H4 (cell line): Measurements from ENCODE around the gene CIRBP. TPM values are rescaled to one million over a fixed set of nuclear protein-coding genes. Genes with fewer than 3 reads are reported as not detected.

ENCODE experiments used
- DNase-seq: peaks from one replicate; pipeline ENCODE4 v3.0.0-alpha.2; 2015; ENCODE audit warnings: low spot score
- total RNA-seq: library from RNA; depleted of rRNA; stranded (reverse); fragments of >200 nt; shearing (Covaris generic); gene quantifications from 2 replicates; pipeline ENCODE4 v1.2.3, GENCODE V29; 2014

Gene CIRBP
- total RNA-seq, 1 experiment from 2014 or later = 197 TPM

- DNase-seq = no peak
These were observed 2.1 kb upstream of the CIRBP start for GRCh38 chr19:1266916-1267476.

DNA sequence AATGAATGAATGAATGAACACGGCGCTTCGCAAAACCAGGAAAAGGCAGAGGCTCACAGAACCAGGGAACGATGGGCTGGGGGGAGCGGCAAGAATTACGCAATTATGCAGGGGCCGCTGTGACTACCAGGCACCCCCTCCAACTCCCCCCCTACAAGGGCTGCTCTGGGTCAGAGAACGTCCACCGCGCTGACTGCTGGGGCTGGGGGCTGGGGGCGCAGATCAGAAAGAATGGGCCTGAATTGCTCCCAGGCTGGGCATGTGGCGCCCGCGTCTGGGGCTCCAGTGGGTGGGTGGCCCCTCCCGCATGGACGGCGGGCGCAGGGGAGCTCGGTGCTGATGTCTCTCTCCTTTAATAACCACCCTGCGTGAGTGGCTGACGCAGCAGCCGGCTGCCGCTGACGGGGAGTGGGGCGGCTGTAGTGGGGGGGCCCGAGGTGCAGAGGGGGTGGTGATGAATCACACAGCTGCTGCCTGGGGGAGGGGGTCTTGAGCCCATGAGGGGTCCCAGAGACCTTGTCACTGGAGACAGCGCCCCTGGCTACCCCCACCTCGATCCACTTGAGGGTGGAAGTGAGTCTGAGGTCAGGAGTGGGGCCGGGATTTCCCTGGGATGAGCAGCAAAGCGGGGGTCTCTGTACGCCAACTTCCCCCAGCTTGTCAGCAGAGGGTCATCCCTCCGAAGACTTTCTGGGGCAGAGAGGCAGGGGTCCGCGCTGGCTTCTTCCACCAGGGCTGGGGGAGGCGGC, 1.5 kb upstream of the CIRBP start:
- DNase-seq = no peak

- no peak for DNase-seq
These were observed 687 bp upstream of the CIRBP start for GRCh38 chr19:1268226-1269064.

DNA sequence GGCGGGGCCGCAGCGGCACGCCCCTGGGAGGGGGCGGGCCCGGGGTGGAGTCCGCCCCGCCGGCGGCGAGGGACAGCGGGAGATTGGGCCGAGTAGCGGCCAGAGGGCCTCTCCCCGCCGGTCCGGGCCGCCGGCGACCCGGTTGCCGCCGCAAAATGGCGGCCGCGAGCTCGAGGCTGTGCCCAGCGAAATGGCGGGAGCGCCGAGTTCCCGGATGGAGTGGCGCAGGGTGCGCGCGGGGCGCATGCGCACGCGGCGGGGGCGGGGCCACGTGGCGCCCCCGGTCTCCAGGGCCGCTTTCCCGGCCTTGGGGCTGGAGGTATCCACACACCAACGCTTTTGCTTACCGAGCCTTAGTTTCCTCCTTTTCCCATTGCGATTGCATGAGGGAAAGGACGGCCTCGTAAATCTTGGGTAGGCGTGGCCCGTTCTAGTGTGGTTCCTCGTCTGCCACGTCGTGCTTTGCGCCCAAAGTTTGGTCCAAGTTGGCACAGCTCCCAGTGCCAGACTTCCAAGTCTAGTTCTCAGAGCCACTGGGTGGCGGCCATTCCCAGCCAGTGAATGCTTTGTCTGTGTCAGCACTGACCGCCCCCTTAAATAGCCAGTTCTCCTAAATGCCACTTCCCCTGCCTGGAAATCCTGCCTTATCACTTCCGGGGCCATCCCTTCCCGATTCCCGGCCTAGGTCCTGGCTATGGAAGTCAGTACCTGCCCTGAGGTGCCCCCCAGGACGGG, 513 bp downstream of the CIRBP start:
- DNase-seq = peak; percentile 90

- no peak for DNase-seq
These were observed 1.2 kb downstream of the CIRBP start for GRCh38 chr19:1270213-1270853.

DNA sequence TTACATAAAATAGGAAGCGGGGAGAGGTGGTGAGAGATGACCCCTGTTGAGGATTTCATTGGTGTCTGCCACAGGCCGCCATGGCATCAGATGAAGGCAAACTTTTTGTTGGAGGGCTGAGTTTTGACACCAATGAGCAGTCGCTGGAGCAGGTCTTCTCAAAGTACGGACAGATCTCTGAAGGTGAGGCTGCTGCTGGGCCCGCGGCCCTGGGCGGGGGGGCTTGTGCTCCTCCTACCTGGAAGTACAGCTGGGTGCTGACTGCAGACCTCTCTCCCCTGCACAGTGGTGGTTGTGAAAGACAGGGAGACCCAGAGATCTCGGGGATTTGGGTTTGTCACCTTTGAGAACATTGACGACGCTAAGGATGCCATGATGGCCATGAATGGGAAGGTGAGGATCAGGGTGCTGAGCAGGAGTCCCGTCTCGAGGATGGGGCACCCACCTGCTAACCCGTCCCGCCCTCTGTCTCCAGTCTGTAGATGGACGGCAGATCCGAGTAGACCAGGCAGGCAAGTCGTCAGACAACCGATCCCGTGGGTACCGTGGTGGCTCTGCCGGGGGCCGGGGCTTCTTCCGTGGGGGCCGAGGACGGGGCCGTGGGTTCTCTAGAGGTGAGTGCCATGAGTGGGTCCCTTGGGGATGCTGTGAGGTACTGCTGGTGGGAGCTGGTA, 1.9 kb downstream of the CIRBP start:
- DNase-seq = no peak

DNA sequence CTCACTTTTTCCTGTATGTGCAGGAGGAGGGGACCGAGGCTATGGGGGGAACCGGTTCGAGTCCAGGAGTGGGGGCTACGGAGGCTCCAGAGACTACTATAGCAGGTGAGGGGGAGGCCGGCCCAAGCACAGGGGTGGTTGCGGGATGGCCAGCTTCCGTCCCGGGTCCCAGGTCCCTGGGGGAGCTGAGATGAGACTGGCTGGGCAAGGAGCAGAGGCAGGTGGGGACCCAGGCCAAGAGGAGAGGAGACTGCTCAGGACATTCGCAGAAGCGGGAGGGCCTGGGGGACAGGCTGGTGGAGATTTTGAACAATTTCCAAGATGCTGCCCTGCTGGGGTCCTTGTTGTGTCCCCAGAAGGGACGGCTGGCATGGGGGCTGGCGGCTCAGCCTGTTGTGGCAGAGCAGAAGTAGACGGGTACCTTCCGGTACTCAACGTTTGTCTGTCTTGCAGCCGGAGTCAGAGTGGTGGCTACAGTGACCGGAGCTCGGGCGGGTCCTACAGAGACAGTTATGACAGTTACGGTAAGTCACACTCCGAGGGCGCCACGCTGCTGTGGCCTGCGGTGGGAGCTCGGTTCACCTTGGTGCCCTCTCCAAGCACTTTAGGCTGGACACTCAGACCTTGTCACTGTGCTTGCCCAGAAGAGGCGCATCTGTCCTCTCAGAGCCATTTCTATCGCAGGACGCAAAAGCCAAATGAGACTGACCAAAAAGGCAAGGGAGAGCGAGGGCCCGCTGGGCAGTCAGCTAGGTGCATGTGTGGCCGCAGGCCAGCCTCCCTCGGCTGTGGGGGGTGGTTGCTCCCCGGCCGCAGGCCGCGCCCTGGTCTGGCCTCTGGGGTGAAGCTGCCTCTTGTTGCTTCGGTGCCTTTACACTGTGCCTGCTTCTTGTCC, 2.6 kb downstream of the CIRBP start:
- no peak for DNase-seq

DNA sequence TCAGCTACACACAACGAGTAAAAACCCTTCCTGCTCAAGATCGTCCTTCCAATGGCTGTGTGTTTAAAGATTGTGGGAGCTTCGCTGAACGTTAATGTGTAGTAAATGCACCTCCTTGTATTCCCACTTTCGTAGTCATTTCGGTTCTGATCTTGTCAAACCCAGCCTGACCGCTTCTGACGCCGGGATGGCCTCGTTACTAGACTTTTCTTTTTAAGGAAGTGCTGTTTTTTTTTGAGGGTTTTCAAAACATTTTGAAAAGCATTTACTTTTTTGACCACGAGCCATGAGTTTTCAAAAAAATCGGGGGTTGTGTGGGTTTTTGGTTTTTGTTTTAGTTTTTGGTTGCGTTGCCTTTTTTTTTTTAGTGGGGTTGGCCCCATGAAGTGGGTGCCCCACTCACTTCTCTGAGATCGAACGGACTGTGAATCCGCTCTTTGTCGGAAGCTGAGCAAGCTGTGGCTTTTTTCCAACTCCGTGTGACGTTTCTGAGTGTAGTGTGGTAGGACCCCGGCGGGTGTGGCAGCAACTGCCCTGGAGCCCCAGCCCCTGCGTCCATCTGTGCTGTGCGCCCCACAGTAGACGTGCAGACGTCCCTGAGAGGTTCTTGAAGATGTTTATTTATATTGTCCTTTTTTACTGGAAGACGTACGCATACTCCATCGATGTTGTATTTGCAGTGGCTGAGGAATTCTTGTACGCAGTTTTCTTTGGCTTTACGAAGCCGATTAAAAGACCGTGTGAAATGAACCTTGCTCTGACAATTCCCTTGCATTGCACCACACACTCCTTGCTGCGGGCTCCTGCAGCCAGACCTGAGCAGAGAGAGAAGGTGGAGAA, 3.5 kb downstream of the CIRBP start:
- no peak for DNase-seq

DNA sequence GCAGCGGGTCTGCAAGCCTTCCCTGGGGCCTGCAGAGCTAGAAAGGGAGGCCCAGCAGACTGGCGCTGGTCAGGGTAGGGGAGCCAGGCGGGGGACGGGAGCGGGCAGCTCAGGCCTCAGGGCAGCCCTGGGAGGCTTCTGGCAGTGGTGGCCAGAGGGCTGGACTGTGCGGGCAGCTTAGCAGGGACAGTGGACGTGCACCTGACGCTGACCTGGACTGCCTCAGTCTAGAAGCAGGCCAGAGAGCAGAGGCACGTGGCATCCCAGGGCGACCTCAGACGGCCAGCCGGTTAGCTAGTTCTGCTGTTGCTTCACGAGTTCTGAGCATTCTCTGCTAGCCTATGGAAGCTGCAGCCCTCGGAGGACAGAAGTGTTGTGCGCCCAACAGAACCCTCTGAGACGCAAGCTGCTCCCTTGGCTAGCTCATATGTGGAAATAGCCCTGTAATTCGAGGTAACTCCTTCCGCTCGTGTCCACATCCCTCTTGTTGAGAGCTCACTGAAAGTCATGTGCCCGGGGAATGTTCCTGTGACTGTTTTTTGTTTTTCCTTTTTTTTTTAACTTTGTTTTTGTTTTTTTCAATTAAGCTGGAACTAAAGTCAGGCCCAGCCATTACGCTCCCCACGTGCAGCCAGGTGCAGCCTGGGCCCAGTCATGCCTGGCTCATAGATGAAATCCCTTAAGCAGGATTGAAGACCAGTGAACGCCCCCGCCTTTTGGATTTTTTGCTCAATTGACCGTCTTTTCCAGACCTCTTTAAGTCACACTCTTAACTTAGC, 4.3 kb downstream of the CIRBP start:
- no peak for DNase-seq

DNA sequence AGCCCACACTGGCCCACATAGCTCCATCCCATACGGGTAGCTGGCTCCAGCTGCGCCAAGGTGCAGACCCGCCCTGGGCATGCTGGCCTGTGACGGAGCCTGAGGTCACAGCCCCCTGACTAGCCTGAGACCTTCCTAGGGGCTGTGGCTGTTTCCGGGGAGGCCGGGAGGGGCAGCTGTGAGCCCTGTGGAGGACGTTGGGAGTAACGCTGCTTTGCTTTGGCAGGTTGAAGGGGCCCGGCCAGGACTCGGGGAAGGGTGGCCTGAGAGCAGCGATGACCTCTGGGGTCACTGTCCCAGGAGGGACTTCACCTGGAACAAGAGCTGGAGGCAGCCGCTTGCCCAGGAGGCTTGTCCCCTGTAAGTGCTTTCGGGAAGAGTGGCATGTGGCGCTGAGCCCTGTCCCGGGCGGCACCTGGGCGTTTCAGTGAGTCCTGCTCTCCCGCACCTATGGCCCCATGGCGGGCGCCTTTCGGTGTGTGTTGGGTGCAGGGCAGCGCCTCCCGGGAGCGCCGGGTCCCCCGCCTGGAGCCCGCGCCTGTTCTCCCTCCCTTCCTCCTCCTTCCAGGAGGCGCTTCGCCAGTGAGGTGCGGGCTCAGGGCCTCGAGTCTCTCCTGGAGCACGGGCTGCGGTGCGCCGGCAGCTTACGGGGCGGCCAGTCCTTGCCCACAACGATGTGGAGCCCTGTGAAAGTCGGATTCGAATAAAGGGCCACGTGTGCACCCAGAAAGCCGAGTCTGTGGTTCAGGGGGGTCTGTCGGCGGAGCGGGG, 5.1 kb downstream of the CIRBP start:
- no peak for DNase-seq

GRCh38 chr19:1274852-1275259, 5.7 kb downstream of the CIRBP start:
- DNase-seq = no peak

DNA sequence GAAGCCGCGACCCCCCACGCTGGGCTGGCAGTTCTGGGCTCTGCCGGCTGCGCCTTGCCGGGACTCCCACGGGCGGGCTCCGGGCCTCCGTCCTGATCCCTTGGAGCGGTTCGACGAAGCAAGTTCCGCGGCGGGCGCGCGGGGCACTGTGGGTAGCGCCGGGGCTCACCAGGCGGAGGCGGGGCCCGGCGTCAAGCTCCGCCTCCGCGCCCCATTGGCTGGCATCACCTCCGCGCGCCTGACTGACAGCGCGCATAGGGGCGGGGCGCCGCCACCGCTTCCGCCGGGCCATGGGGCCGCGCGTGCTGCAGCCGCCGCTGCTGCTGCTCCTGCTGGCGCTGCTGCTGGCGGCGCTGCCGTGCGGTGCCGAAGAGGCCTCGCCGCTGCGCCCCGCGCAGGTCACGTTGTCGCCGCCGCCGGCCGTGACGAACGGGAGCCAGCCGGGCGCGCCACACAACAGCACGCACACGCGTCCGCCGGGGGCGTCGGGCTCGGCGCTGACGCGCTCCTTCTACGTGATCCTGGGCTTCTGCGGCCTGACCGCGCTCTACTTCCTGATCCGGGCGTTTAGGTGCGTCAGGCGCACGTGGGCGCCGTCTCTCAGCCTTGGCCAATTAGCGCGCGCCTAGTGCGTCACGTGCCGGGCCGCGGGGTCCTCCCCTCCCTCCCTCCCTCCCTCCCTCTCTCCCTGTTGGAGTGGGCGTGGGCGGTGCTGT, 6.3 kb downstream of the CIRBP start, which contains the start of gene FAM174C:
TSS of gene FAM174C (plus strand) at position 271 of the 716 bp plus-strand sequence. CDS start at position 291, 20 bp downstream.
- peak; percentile 95 for DNase-seq

DNA sequence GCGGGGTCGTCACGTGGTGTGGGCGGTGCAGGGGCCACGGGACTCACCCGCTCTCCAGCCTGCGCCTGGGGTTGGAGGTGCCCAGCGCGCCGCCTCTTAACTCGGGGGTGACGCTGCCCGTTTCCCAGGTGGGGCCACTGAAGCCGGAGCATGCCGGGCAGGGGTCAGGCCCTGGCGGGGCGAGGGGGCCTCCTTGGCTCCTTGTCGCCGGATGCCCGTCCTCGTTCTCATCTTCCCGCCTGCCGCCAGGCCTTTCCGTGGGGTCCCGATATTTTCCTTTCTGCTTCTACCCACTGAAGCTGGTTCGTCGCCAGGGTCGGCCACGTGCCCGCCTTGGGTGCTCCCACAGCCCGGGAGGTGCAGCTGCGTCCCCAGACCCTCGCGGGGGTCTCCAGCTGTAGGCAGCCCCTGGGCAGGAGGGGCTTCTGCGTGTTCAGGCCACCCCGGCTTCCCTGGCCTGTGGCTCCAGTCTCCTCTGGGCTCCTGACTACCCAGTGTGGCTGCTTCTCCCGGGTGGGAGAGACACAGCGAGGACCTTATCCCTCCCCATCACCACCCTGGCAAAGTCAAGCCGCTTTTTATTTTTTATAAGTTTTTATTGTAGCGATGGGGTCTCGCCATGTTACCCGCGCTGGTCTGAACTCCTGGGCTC, 7.0 kb downstream of the CIRBP start:
- DNase-seq = no peak

GRCh38 chr19:1276628-1277022, 7.5 kb downstream of the CIRBP start:
- DNase-seq = no peak

DNA sequence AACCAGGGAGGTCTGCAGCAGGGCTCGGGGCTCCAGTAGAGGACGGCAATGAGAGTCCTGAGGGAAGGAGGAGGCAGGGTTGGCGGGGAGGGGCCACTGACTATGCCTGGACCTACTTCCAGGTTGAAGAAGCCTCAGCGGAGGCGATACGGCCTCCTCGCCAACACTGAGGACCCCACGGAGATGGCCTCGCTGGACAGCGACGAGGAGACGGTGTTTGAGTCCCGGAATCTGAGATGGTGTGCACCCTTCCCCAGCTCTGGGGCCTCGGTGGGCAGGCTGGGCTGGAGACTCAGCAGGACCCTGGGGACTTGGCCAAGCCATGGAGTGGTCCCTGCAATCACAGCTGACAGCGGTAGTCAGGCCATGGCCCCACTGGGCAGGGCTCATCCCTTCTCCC, 7.9 kb downstream of the CIRBP start:
- no peak for DNase-seq

DNA sequence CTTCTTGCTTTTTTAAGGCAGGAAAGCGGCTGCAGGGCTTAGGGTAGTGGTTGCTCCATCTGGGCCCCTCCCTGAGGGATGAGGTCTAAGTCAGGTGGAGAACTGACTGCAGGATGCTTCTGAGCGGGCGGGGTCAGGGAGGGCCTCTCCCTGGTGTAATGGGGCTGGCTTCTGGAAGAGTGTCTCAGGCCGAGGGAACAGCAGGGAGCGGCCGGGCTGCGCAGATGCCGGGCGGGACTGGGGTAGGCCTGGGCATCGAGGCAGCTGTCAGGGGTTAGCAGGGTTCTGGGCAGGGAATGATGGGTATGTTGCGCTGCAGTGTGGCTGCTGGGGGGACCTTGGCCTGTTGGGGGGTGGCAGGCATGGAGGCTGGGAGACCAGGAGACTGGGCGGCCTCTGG, 8.9 kb downstream of the CIRBP start:
- DNase-seq = no peak
